ENCODE data around the gene LRRC8C.

GRCh38 chr1:89755591-89755990 is 122.7 kb downstream of the LRRC8C start:
- no peak for TF ChIP-seq POLR2A (IDR thresholded peaks at IDR 0.05; ENCODE audit: borderline replicate concordance, extremely low read depth, insufficient read depth, insufficient read length)
- TF ChIP-seq ZFX (IDR thresholded peaks at IDR 0.05): no peak
- no peak for TF ChIP-seq ZNF274 (IDR thresholded peaks at IDR 0.05; ENCODE audit: low read depth, low read length)
- no peak for TF ChIP-seq CEBPB (IDR thresholded peaks at IDR 0.05; ENCODE audit: low read depth)
- TF ChIP-seq SIN3A (IDR thresholded peaks at IDR 0.05; ENCODE audit: low read depth): no peak
- no peak for TF ChIP-seq CTCF (IDR thresholded peaks at IDR 0.05 in 2 of 3, conservative IDR thresholded peaks at IDR 0.05 in 1 of 3; ENCODE audit: borderline replicate concordance in 1 of 3, insufficient read depth in 1 of 3, low read depth in 2 of 3, low read length in 2 of 3)
- TF ChIP-seq ATF3 (IDR thresholded peaks at IDR 0.05): no peak

Data from HCT116 (cell line).